GM19397 (cell line): ENCODE measurements around the gene PLB1.

Experiments used
- ATAC-seq: cut with Tn5 transposase; IDR thresholded peaks from one replicate; pipeline ENCODE4 v1.9.1; 2021; ENCODE audit warnings: mild to moderate bottlenecking, moderate library complexity; ENCODE audit not compliant: unreplicated experiment

The PLB1 gene

GRCh38 chr2:28583899-28584553, 88.2 kb downstream of the PLB1 start:
- no peak for ATAC-seq

DNA sequence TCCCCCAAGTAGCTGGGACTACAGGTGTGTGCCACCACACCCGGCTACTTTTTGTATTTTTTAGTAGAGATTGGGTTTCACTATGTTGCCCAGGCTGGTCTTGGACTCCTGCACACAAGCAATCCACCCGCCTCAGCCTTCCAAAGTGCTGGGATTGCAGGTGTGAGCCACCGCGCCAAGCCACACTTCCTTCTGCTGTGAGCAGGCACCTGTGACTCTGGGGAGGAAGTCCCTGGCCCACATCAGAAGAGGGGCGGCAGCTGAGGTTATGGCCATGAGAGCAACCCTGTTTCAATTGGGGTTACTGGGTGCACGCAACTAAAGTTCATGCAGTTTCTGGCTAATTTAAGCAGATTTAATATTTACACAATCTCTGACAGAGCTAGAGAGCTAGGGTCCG, 91.0 kb downstream of the PLB1 start:
- ATAC-seq, result no peak

DNA sequence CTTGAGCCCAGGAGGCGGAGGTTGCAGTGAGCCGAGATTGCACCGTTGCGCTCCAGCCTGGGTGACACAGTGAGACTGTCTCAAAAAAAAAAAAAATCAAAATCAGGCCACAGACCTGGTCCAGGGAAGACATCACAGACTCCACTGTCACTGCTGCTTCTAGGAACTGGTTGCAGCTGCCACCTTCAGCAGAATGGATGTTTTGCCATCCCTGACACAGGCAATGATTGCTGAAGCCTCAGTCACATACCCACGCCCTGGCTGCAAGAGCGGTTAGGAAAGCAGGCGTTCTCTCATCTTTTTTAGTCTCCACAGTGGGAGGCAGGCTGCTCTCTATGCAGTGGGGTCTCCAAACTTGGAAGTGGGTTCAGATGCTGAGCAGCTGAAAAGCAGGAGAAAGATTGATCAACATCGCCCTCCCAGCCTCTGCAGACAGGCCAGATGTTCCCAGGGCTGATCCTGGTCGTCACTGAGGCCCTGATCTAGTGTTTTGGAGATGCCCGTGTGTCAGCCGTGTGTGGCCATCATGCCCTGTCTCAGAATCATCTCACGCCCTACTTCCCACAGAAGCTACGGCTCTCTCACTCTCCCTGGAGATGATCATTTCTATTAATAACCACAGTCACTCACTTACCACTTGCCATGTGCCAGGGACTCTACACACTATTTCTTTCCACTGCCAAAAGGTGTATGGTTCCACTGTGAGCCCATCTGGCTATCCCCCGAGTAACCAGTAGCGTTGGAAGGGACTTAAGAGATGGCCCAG, 91.8 kb downstream of the PLB1 start:
- no peak for ATAC-seq

- no peak for ATAC-seq
Observed at GRCh38 chr2:28588292-28588670, 92.4 kb downstream of the PLB1 start.

- no peak for ATAC-seq
Observed at GRCh38 chr2:28589746-28590463, 94.0 kb downstream of the PLB1 start.

DNA sequence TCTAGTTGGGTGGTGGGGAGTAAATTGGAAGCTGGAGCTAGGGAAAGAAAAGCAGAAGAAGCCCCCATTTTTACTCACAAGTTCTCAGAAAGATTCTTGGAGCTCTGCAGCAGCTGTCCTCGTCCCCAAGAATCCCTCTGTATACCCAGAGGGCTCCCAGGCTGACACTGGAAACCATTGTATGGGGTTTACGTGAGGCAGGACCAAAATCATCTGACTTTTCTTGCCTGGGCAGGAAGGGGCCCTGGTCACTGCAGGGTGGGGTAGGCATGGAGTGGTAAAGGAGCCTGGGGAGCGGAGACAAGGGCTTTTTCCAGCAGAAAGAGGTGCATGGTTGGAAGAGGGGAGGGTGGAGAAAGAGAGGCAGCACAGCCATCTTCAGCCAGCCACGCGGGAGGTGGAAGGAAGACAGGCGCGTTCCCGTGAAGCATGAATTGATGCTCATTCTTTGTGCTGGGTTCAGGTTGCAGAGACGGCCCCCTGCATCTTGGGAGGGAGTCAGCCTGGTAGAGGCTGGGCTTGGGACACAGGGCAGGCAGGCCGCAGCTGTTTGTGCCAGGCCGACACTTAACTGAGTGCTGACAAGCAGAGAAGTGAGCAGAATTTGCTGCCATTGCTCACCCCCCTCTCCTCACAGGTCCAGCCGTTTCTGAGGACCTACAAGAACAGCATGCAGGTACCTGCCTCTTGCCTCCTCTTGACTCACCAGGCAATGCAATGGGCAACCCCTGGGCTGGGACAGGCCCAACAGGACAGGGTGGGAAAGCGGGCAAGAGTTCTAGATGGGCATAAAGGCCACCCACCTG, 94.8 kb downstream of the PLB1 start:
- ATAC-seq, result no peak

- ATAC-seq, result no peak
Observed at GRCh38 chr2:28591711-28592335, 96.0 kb downstream of the PLB1 start.

DNA sequence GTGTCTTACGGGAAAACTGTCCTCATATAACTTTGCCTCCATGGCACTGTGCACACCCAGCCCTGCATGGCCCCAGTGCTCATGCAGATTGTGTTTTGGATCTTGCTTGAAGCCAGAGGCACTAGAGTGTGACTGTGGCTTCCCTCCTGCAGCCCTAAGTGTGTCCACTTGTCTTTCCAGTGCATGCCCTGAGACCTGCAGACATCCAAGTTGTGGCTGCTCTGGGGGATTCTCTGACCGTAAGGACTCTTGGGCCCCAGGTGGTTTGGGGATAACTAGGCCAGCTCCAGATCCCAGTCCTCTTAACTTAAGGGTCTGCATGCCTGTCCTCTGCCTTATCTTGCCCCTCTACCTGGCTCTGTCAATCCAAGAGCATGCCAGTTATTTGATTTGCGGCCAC, 96.6 kb downstream of the PLB1 start:
- ATAC-seq, result no peak

DNA sequence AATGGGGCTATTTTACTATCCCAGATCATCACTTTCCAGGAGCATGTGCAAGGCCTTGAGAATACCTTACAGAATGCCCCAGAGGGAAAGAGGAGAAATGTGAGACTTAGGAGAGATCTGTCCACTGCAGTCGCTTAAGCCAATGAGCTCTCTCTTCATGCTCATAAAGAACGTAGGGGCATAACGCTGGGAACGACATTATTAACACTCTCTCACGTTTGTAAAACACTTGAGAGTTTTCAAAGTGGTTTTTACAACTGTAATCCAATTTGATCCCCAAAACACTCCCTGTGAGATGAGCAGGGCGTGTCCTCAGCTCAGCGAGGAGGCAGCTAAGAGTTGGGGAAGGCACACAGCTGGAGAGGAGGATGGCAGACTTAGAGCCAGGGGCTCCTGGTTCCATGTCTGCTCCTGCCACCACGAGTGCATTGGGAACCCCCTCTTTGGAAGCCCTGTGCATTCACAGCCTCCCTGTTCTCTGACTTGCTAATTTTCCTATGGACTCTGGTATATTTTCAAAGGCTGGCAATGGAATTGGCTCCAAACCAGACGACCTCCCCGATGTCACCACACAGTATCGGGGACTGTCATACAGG, 97.4 kb downstream of the PLB1 start:
- no peak for ATAC-seq

- no peak for ATAC-seq
Observed at GRCh38 chr2:28594000-28594331, 98.1 kb downstream of the PLB1 start.

DNA sequence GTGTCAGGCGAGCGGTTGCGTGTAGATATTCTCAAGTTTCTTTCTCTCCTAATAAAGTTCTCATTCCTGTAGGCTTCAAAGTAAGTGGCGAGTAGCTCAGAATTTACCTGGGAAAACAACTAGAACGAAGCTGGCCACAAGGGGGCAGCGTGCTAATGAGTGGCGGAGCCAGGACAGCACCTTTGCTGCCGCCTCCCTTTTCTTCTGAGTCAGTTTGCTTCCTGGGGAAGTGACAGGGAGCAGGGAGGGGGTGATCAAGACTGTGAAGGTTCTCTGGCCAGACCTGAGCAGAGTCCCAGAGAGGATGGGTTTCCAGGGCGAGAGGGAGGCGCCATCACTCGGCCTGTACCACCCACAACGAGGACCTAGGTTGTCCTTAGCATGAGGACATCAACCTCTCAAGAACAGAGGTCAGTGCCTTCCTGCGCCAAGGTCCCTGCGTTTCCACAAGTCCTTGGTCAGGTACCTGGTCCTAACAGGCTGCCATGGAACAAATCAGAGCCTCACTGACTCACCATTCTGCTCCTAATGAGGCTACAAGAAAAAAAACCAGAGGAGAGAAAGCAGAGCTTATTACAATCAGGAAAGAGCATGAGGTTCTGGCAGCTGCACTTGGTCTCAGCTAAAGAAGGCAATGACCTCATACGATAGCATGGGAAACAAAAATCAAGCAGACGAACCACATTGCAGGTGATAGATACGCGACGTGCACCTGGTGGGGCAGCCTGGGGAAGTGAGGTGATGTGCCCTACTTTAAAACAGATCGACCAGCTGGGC, 98.7 kb downstream of the PLB1 start:
- peak; percentile 63 for ATAC-seq

DNA sequence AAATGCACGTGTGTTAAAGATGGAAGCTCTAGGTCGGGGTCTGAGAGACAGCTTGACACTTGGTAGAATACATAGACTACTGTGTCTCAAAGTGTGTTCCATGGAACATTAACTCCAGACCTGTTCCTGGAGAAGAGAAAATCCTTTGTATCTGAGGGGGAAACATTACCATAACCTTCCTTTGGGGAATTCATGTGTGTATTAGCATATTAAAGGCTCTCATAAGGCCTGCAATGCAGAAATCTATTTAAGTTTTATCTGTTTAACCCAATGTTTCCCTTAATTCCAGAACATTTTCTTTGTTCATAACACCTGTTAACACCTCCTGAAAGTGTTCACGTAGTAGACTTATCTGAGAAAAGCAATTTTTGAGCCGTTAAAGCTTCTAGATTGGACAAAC, 99.5 kb downstream of the PLB1 start:
- no peak for ATAC-seq

GRCh38 chr2:28598484-28598883, 102.6 kb downstream of the PLB1 start:
- no peak for ATAC-seq

DNA sequence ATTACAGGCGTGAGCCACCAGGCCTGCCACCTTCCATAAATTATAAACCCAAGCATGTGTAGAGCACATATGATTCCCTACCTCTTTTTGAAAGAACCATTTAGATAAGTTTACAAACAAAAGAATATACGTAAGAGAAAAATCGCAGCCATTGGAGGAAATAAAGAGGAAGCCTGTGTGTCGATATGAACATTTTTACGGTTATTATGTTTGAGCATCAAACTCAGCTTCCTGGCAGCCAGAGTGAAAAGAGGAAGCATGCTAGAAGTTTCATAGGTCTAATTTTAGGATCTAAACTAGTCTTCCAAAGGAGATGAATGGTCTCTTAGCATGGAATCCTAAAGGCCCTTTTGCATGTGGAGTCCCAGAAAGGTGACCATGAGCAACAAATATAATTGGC, 104.3 kb downstream of the PLB1 start:
- no peak for ATAC-seq

GRCh38 chr2:28601616-28602015, 105.8 kb downstream of the PLB1 start:
- no peak for ATAC-seq

- ATAC-seq, result no peak
Observed at GRCh38 chr2:28602136-28602660, 106.3 kb downstream of the PLB1 start.

GRCh38 chr2:28602751-28603639, 107.1 kb downstream of the PLB1 start:
- no peak for ATAC-seq

DNA sequence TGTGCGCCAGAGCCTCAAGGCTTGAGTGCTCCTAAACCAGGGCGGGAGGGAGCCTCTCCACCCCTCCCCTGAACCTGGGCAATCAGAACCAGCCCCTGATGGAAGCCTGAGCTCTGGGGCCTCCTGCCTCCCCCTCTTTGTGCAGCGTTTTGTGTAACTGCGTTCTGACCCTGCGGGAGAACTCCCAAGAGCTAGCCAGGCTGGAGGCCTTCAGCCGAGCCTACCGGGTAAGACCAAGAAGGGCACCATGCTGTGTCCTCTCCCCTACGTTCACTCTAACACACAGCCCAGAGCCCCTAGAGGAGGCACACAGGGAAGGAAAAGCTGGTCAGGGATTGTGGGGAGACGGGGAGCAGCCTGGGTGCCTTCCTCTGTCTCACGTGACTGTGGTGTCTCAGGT, 108.0 kb downstream of the PLB1 start:
- no peak for ATAC-seq
